Spleen (tissue), 7 donors: ENCODE data around the gene SLC13A3.

Source experiments
- POLR2A ChIP-seq, 3 donors: fragments of 450-650 bp; IDR thresholded peaks; one replicate each; pipeline ENCODE4 v1.5.1; 2017; ENCODE audit warnings: antibody characterized with exemption in 3 of 3, mild to moderate bottlenecking in 1 of 3
- POLR2AphosphoS5 ChIP-seq, 3 donors: sonication (generic); formaldehyde crosslinking; IDR thresholded peaks; one replicate each; pipeline ENCODE4 v1.5.1; 2017; ENCODE audit warnings: antibody characterized with exemption in 3 of 3
- TF ChIP-seq, protein P1 (sequence below), 11 experiments: fragments of 200-600 bp in 7 of 11; fragments of 450-650 bp in 4 of 11; sonication (generic) in 4 of 11; IDR thresholded peaks in 8 of 11; conservative IDR thresholded peaks in 3 of 11; 1 replicate in 7 of 11; 2 replicates in 4 of 11; pipeline versions ENCODE4 v1.4.0 to v1.8.0; 2016 to 2021; ENCODE audit warnings: antibody characterized with exemption in 11 of 11, inconsistent platforms in 4 of 11, mild to moderate bottlenecking in 1 of 11
- donor health status: DM: no; HTN: no; CAD: no; lungs with moderate emphysema.
- donor health status: DM: no; HTN: no; CAD: no.
- donor health status: DM: no; HTN: no; CAD: no.

DNA sequence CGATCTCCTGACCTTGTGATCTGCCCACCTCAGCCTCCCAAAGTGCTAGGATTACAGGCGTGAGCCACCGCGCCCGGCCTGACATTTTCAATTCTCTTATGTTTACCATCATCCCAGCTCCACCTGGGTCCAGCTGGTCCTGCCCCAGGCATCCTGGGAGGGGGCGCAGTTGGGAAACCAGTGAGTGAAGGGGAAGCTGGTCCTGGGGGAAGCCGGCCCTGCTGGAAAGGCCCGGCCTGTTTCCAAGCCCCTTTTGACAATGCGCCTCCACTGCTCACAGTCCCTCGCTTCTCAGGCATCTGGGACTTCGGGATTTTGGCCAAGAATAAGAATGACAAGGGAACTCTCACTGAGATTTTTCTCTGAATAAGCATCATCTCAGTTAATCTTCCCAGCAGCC is 14.2 kb downstream of the SLC13A3 start:
- TF ChIP-seq, protein P1, sequence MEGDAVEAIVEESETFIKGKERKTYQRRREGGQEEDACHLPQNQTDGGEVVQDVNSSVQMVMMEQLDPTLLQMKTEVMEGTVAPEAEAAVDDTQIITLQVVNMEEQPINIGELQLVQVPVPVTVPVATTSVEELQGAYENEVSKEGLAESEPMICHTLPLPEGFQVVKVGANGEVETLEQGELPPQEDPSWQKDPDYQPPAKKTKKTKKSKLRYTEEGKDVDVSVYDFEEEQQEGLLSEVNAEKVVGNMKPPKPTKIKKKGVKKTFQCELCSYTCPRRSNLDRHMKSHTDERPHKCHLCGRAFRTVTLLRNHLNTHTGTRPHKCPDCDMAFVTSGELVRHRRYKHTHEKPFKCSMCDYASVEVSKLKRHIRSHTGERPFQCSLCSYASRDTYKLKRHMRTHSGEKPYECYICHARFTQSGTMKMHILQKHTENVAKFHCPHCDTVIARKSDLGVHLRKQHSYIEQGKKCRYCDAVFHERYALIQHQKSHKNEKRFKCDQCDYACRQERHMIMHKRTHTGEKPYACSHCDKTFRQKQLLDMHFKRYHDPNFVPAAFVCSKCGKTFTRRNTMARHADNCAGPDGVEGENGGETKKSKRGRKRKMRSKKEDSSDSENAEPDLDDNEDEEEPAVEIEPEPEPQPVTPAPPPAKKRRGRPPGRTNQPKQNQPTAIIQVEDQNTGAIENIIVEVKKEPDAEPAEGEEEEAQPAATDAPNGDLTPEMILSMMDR (IDR thresholded peaks at IDR 0.05 in 8 of 11, conservative IDR thresholded peaks at IDR 0.05 in 3 of 11): no peak
- no peak for TF ChIP-seq POLR2A (IDR thresholded peaks at IDR 0.05)
- TF ChIP-seq POLR2AphosphoS5 (IDR thresholded peaks at IDR 0.05): no peak
